GM13977 (cell line): ENCODE results near the gene NEK4.

Experiments used
- DNase-seq: peaks from one replicate; pipeline ENCODE4 v3.0.0; 2012; ENCODE audit warnings: low spot score
- CTCF ChIP-seq: IDR thresholded peaks from 2 replicates; pipeline ENCODE4 v1.5.1; 2012; ENCODE audit warnings: mild to moderate bottlenecking, control low read depth; ENCODE audit not compliant: insufficient read depth; ENCODE audit errors: extremely low read depth, missing control alignments
- in situ Hi-C: fragments of 300-500 bp; cut with MboI; formaldehyde crosslinking; loops from one replicate; pipeline ENCODE4 v1.12.0; 2022; ENCODE audit warnings: low sequenced_read_pairs, low pct_unique_long_range_greater_than_20kb, mixed read lengths, inconsistent platforms; ENCODE audit not compliant: unreplicated experiment

Gene NEK4

GRCh38 chr3:52705438-52705687 lies 65.4 kb downstream of the NEK4 start:
- DNase-seq: no peak
- no peak for TF ChIP-seq CTCF
- in situ Hi-C loops: no loop called here

- TF ChIP-seq CTCF: no peak
- in situ Hi-C loops: no loop called here
These were observed 65.9 kb downstream of the NEK4 start for GRCh38 chr3:52704611-52705437.

GRCh38 chr3:52703341-52703740 lies 67.4 kb downstream of the NEK4 start:
- TF ChIP-seq CTCF: no peak
- DNase-seq: no peak
- in situ Hi-C loops: no loop called here

More at GRCh38 chr3:52704611-52705437, 65.9 kb downstream of the NEK4 start:
- DNase-seq: peak; percentile 39

GRCh38 chr3:52697632-52697965 lies 73.1 kb downstream of the NEK4 start:
- in situ Hi-C loops: no loop called here
- no peak for TF ChIP-seq CTCF
- no peak for DNase-seq

- TF ChIP-seq CTCF: no peak
- DNase-seq: no peak
- in situ Hi-C loops: no loop called here
These were observed 73.7 kb downstream of the NEK4 start for GRCh38 chr3:52696830-52697631.

- no peak for DNase-seq
- TF ChIP-seq CTCF: no peak
- in situ Hi-C loops: no loop called here
These were observed 74.7 kb downstream of the NEK4 start for GRCh38 chr3:52695798-52696671.
